Inflammatory macrophage treated with lipopolysaccharide for 4 hours (primary cell): Measurements from ENCODE around the gene ELFN1.

Experiments used
- DNase-seq: peaks from one replicate; pipeline ENCODE4 v3.0.0-alpha.2; 2020

The ELFN1 gene

GRCh38 chr7:1669954-1670893 lies at the start of gene ELFN1:
TSS of gene ELFN1 (plus strand) at chr7:1670277. CDS start at chr7:1744597, 74,320 bp downstream.
- DNase-seq: no peak

- DNase-seq: no peak
These were observed 49.2 kb upstream of the ELFN1 start for GRCh38 chr7:1620835-1621234.

GRCh38 chr7:1621718-1622117 lies 48.4 kb upstream of the ELFN1 start:
- DNase-seq: no peak

DNA sequence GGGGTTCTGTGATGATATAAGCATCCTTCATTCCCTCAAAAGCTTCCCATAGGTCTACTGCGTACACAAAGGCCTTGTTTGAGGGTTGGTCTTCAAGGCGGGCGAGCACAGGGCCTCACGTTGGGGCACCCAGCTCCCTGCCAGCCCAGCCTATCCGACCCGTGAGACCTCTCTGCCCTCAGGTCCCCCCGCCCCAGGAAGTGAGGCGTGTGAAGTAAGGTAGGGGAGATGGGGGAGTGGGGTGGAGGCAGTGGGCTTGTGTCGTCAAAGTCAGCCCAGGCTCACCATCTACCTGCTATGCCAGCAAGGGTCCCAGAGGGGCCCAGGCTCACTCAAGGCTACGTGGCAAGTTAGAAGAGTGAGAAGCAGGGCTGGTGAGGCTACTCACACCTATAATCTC lies 47.6 kb upstream of the ELFN1 start:
- no peak for DNase-seq

DNA sequence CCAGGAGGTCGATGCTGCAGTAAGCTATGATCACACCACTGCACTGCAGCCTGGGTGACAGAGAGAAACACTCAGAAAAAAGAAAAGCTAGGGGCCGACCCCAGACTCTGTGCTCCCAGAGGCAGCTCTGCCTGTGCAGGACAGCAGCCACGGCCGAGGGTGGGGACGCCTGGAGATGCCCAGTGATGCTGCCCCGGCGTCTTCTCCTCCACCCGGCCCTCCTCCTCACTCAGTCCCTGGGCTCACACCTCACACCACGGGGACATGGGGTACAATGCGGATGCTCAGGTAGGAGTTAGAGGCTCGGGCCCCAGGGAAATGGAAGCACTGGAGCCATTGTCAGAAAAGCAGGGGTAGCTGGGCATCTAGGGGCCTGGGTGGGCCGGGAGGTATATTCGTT lies 46.3 kb upstream of the ELFN1 start:
- no peak for DNase-seq

GRCh38 chr7:1624999-1625927 lies 44.8 kb upstream of the ELFN1 start:
- no peak for DNase-seq

DNA sequence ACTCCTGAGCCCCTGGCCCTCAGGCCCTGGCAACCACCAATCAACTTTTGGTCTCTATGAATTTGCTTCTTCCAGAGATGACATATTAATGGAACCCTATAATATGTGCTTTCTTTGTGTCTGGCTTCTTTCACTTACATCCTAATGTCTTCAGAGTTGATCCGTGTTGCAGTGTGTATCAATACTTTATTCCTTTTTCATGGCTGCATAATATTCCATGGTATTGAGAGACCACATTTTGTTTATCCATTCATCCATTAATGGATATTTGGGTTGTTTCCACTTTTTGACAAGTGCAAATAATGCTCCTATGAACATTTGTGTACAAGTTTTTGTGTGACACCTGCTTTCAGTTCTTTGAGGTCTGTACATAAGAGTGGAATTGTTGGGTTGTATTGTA lies 43.3 kb upstream of the ELFN1 start:
- no peak for DNase-seq

- DNase-seq: no peak
These were observed 39.3 kb upstream of the ELFN1 start for GRCh38 chr7:1630700-1631336.

GRCh38 chr7:1631678-1632077 lies 38.4 kb upstream of the ELFN1 start:
- DNase-seq: no peak

GRCh38 chr7:1632506-1632905 lies 37.6 kb upstream of the ELFN1 start:
- no peak for DNase-seq

DNA sequence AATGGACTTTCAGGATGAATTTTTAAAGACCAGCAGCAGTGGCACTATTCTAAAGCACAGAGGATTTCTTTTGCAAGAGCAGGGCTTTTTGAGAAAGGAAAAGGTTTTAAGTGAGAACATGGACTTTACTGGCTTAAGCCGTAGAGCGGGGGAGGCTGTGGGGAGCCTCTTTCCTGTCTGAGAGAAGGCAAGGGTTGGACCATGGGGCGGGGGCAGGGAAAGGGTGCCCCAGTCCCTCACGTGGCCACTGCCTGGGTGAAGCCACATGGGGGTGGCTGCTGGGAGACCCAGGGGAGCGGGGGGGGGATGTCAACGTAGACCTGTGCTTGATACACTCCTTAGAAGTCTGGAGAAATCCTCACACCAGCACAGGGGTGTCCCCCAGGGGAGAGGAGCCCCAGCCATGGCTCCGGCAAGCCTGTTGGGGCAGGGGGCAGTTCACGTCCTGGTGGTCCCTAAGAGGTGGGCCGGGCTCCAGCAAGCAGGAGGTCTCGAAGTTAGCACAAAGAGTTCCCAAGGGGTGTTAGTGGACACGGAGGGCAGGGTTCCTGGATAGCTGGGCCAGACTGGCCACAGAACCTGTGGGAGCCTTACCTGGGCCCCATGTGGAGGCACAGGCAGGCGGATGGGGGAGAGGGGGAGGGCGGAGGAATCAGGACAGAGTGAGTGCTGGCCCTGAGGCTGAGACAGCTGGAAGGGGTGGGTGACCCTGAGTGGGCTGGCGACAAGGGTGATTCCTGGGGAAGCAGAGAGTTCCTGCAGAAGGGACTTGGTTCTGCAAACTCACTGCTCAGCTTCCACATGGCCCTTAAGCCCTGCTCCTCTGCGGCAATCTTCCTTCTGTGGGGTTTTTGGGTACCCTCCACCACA lies 36.9 kb upstream of the ELFN1 start:
- DNase-seq: no peak

DNA sequence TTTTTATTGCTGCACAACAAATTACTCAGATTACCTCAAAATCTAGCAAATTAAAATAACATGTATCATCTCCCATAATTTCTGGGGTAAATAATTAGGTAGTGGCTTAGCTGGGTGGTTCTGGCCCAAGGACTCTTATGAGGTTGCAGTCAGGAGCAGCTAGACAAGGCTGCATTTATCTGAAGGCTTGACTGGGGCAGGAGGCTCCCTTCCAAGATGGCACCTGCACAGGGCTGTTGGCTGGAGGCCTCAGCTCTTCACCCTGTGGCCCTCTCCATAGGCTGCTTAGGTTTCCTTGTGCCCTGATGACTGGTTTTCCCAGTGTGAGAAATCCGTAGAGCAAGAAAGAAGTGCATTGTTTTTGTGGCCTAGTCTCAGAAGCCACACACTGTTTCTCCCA lies 34.7 kb upstream of the ELFN1 start:
- no peak for DNase-seq

- DNase-seq: no peak
These were observed 32.9 kb upstream of the ELFN1 start for GRCh38 chr7:1637155-1637554.

GRCh38 chr7:1638215-1638661 lies 31.8 kb upstream of the ELFN1 start:
- DNase-seq: no peak

DNA sequence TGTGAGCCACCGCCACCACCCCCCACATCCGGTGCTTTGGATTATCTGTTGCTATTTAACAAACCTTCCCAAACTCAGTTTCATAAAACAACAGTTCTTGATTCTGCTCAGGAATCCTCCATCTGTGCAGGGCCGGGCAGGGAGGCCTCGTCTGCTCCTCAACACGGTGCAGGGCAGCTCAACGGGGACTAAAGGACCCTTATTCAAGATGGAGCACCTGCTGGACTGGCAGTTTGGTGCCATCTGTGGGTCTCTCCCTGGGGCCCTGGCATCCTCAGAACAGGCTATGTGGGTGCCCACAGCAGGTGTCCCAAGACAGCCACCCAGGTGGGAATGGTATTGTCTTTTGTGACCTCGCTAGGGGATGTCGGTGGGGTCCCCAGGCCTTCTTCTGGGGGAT lies 31.0 kb upstream of the ELFN1 start:
- DNase-seq: no peak

DNA sequence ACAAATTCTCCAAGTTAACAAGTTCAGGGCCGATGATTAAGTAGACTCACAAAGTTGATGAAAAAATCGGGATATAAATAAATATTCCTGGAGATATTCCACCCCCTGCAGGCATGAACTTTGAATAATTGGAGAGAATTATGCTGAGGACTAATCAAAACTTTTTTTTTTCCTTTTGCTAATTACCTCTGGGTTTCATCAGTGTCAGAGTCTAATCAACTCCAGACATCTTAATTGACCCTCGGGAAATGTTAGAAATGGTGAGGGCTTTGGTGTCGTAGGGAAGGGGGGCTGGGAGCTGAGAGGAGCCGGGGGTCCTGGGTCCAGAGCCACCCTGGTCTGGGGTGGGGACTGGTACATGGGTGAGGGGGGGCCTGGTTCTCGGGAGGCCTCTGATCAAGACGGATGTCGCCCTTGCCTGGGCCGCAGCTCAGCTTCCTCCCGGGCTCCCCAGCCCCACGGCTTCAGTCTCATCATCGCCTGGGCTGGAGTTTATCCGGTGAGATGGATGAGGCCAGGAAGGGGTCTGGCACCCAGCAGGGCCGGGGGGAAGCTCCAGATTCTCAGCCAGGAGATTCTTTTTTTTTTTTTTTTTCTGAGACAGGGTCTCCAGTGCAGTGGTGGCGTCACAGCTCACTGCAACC lies 30.4 kb upstream of the ELFN1 start:
- no peak for DNase-seq

DNA sequence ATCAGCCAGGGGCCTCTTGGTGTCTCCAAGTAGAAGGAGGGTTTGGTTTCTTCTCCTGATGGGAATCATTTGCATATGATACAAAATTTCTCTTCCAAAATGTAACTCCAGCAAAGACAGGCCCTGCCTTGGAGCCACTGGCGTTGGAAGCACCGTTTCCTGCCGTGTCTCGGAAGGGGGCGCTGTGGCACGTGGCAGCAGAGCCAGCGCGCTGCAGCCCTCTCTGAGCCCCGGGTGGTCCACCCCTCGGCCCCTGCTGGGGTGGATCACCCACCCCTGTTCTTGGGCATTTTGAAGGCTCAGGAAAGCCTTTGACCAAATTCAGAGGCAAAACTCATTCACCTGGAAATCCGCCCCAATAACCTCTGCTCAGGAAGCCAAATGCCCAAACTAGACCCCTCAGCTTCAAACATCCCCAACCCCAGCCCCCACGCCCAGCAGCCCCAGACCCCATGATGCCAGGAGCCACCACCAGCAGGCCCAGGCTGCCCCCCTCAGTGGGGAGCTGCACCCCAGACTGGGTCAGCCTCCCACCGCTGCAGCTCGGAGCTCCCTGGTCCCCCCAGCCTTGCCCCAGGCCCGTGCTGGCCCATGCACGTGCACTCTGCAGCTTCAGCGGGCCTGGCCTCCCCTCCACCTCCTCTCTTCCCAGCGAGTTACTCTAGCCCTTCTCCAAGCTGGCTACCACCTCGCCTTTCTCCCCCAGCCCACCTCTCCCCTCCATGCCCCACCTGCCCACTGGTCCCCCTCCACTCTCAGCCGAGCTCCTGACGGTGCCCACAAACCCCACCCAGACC lies 29.5 kb upstream of the ELFN1 start:
- no peak for DNase-seq

DNA sequence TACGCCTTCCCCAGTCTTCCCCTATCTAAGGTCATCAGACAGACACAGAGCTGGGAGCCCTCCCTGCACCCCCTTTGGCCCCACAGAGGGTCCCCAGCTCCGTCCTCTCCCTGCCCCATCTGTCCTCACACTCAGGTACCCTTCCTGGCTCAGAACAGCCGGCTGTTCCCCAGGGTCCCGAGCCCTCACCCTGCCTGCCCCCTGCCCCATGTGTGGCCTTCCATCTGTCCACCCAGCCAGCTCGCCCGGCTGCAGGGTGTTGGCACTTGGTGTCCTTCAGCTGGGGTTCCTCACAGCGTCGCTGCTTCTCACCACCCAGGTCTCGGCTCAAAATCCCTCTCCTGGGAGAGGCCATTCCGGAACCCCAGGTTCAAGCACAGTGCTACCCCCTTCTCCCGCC lies 28.9 kb upstream of the ELFN1 start:
- DNase-seq: no peak

GRCh38 chr7:1641661-1642260 lies 28.3 kb upstream of the ELFN1 start:
- DNase-seq: no peak

DNA sequence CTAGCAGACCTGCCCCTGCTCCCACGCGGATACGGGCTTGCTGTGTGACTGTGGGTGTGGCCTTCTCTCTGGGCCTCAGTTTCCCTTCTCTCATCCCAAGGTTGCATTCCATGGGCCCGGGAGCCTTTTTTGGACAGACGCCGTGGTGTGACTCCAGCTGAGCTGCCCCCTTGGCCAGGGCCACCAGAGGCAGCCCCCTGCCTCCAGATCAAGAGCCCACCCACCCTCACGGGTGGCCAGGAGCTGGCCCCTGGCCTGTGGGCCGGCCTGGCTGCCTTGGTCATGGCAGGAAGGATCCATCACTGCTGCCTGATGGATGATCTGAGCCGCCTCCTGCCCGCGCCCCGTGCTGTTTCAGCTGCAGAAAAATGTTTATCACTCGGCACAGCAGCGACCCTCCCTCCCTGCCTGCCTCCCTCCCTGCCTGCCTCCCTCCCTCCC lies 27.8 kb upstream of the ELFN1 start:
- no peak for DNase-seq
